ENCODE results near the gene MYOM3. TPM values are rescaled to one million over a fixed set of nuclear protein-coding genes. Genes with fewer than 3 reads are reported as not detected.

Gene MYOM3
- total and polyA plus RNA-seq, 2 of the 13 experiments (the other 11 are each of a cell fraction or from before 2014, with no cell fraction given), result 5.8 to 15.3 TPM

GRCh38 chr1:24009406-24009805 lies 102.5 kb downstream of the MYOM3 start (continued):
- TF ChIP-seq EHMT2 (IDR thresholded peaks at IDR 0.05; ENCODE audit: borderline replicate concordance, low read depth, low read length) (no peak), GATAD2A (CRISPR knock-in tag; IDR thresholded peaks at IDR 0.05) (peak; percentile 63), ZNF276 (CRISPR knock-in tag; IDR thresholded peaks at IDR 0.05; ENCODE audit: low read depth) (no peak), ADNP (CRISPR knock-in tag; IDR thresholded peaks at IDR 0.05) (no peak), BRF2 (CRISPR knock-in tag; IDR thresholded peaks at IDR 0.05) (no peak), PHF21A (CRISPR knock-in tag; IDR thresholded peaks at IDR 0.05) (peak; percentile 85), FOXK2 (IDR thresholded peaks at IDR 0.05) (no peak), FOSL1 (CRISPR knock-in tag; IDR thresholded peaks at IDR 0.05; ENCODE audit: borderline replicate concordance) (peak; percentile 71; the same call in 1 of the 2 replicates), FOXA3 (CRISPR knock-in tag; IDR thresholded peaks at IDR 0.05) (peak; percentile 35), MZF1 (CRISPR knock-in tag; IDR thresholded peaks at IDR 0.05; ENCODE audit: borderline replicate concordance) (no peak), CREB1 (IDR thresholded peaks at IDR 0.05) (no peak), CREB1 (CRISPR knock-in tag; IDR thresholded peaks at IDR 0.05) (peak; percentile 26; the same call in 1 of the 2 replicates), TCF7 (IDR thresholded peaks at IDR 0.05; ENCODE audit: low read depth) (no peak), ZBTB20 (CRISPR knock-in tag; IDR thresholded peaks at IDR 0.05; ENCODE audit: borderline replicate concordance, low read depth) (0 out of 2 replicates have a peak, but pooled peaks have one; percentile 57), KAT8 (CRISPR knock-in tag; IDR thresholded peaks at IDR 0.05) (no peak), SKI (IDR thresholded peaks at IDR 0.05; ENCODE audit: partially characterized antibody) (no peak), SIX4 (CRISPR knock-in tag; IDR thresholded peaks at IDR 0.05) (no peak), ZNF24 (IDR thresholded peaks at IDR 0.05) (no peak), MXI1 (IDR thresholded peaks at IDR 0.05; ENCODE audit: borderline replicate concordance, low read depth, low read length) (no peak), ZNF460 (CRISPR knock-in tag; IDR thresholded peaks at IDR 0.05; ENCODE audit: borderline replicate concordance) (no peak)
- TF ChIP-seq, protein P1, sequence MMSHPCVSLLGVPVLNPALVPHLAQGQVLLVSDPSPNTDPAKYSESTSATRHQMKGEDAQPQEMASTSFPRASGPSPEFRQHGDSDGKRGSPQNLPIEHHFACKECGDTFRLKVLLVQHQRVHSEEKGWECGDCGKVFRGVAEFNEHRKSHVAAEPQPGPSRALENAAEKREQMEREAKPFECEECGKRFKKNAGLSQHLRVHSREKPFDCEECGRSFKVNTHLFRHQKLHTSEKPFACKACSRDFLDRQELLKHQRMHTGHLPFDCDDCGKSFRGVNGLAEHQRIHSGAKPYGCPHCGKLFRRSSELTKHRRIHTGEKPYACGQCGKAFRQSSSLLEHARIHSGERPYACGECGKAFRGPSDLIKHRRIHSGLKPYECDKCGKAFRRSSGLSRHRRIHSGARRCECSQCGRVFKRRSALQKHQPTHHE (CRISPR knock-in tag; IDR thresholded peaks at IDR 0.05; ENCODE audit: borderline replicate concordance), result no peak
- TF ChIP-seq, protein P2, sequence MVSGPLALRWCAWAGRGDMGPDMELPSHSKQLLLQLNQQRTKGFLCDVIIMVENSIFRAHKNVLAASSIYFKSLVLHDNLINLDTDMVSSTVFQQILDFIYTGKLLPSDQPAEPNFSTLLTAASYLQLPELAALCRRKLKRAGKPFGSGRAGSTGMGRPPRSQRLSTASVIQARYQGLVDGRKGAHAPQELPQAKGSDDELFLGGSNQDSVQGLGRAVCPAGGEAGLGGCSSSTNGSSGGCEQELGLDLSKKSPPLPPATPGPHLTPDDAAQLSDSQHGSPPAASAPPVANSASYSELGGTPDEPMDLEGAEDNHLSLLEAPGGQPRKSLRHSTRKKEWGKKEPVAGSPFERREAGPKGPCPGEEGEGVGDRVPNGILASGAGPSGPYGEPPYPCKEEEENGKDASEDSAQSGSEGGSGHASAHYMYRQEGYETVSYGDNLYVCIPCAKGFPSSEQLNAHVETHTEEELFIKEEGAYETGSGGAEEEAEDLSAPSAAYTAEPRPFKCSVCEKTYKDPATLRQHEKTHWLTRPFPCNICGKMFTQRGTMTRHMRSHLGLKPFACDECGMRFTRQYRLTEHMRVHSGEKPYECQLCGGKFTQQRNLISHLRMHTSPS (CRISPR knock-in tag; IDR thresholded peaks at IDR 0.05; ENCODE audit: low read depth), result peak; percentile 51; the same call in 1 of the 2 replicates
- TF ChIP-seq, protein P3, sequence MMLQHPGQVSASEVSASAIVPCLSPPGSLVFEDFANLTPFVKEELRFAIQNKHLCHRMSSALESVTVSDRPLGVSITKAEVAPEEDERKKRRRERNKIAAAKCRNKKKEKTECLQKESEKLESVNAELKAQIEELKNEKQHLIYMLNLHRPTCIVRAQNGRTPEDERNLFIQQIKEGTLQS (CRISPR knock-in tag; IDR thresholded peaks at IDR 0.05), result peak; percentile 75
- TF ChIP-seq, protein P4, sequence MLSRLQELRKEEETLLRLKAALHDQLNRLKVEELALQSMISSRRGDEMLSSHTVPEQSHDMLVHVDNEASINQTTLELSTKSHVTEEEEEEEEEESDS (CRISPR knock-in tag; IDR thresholded peaks at IDR 0.05; ENCODE audit: borderline replicate concordance), result no peak
- TF ChIP-seq, protein P5, sequence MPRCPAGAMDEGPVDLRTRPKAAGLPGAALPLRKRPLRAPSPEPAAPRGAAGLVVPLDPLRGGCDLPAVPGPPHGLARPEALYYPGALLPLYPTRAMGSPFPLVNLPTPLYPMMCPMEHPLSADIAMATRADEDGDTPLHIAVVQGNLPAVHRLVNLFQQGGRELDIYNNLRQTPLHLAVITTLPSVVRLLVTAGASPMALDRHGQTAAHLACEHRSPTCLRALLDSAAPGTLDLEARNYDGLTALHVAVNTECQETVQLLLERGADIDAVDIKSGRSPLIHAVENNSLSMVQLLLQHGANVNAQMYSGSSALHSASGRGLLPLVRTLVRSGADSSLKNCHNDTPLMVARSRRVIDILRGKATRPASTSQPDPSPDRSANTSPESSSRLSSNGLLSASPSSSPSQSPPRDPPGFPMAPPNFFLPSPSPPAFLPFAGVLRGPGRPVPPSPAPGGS (CRISPR knock-in tag; IDR thresholded peaks at IDR 0.05), result no peak

Data from HepG2 (cell line).